Measurements from ENCODE around the gene CCDC6.
"Not testable (repeated sequence)": the region's sequence is repeated elsewhere in the genome, so short reads cannot be mapped to it uniquely, and the experiment has no call there.

The CCDC6 gene

GRCh38 chr10:59906417-59907202 lies at the start of gene CCDC6:
Gene CCDC6, minus strand, starts transcription at chr10:59906556. Its CDS starts 132 bp downstream, at chr10:59906424.
- DNase-seq, result peak; percentile 89

GRCh38 chr10:59954296-59954695 lies 47.9 kb upstream of the CCDC6 start:
- DNase-seq, result no peak

GRCh38 chr10:59953711-59954110 lies 47.4 kb upstream of the CCDC6 start:
- not testable (repeated sequence) for DNase-seq

GRCh38 chr10:59950105-59950504 lies 43.7 kb upstream of the CCDC6 start:
- no peak for DNase-seq

- DNase-seq, result no peak
Measured at GRCh38 chr10:59949608-59950007, 43.3 kb upstream of the CCDC6 start.

GRCh38 chr10:59945991-59946390 lies 39.6 kb upstream of the CCDC6 start:
- DNase-seq, result no peak

- no peak for DNase-seq
Measured at GRCh38 chr10:59945590-59945989, 39.2 kb upstream of the CCDC6 start.

GRCh38 chr10:59944339-59944935 lies 38.1 kb upstream of the CCDC6 start:
- no peak for DNase-seq

- no peak for DNase-seq
Measured at GRCh38 chr10:59942556-59942955, 36.2 kb upstream of the CCDC6 start.

GRCh38 chr10:59937720-59938119 lies 31.4 kb upstream of the CCDC6 start:
- no peak for DNase-seq

- no peak for DNase-seq
Measured at GRCh38 chr10:59934701-59935100, 28.3 kb upstream of the CCDC6 start.

GRCh38 chr10:59930788-59931521 lies 24.6 kb upstream of the CCDC6 start:
- not testable (repeated sequence) for DNase-seq

- DNase-seq, result no peak
Measured at GRCh38 chr10:59926086-59926485, 19.7 kb upstream of the CCDC6 start.

GRCh38 chr10:59922907-59923306 lies 16.6 kb upstream of the CCDC6 start:
- no peak for DNase-seq

GRCh38 chr10:59917922-59918321 lies 11.6 kb upstream of the CCDC6 start:
- DNase-seq, result no peak

GRCh38 chr10:59913547-59914237 lies 7.3 kb upstream of the CCDC6 start:
- no peak for DNase-seq

- DNase-seq, result no peak
Measured at GRCh38 chr10:59910867-59911266, 4.5 kb upstream of the CCDC6 start.

GRCh38 chr10:59909815-59910214 lies 3.5 kb upstream of the CCDC6 start:
- no peak for DNase-seq

GRCh38 chr10:59908808-59909143 lies 2.4 kb upstream of the CCDC6 start:
- no peak for DNase-seq

- DNase-seq, result peak; percentile 24
Measured at GRCh38 chr10:59907918-59908807, 1.8 kb upstream of the CCDC6 start.

- DNase-seq, result no peak
Measured at GRCh38 chr10:59907537-59907917, 1.2 kb upstream of the CCDC6 start.

GRCh38 chr10:59905731-59906416 lies 482 bp downstream of the CCDC6 start:
- no peak for DNase-seq

Measured in activated effector memory CD4-positive, alpha-beta T cell treated with Interleukin-2 at 50 U/mL for 16 hours (primary cell).